Measurements from ENCODE around the gene TEX10. TPM values are rescaled to one million over a fixed set of nuclear protein-coding genes. Genes with fewer than 3 reads are reported as not detected.

The TEX10 gene
- total and polyA plus RNA-seq, 2 of the 4 experiments (the other 2 are of a cell fraction): 16.2 to 43.9 TPM

- H2AK5ac ChIP-seq (ENCODE audit: low read depth, low read length): no peak overlapping the region
- H3K9ac ChIP-seq (ENCODE audit: low read depth, low read length): no peak overlapping the region
- no peak for ATAC-seq (ENCODE audit: low read depth)
- H3K9me1 ChIP-seq (ENCODE audit: insufficient read depth, low read length): peaks cover 12% of the 10 kb centered on the region
- no peak overlapping the region for H3K4me3 ChIP-seq (ENCODE audit: insufficient read depth, low read depth, low read length)
- no peak overlapping the region for H3K14ac ChIP-seq (replicated peaks; ENCODE audit: low read depth, low read length)
- H2BK5ac ChIP-seq (ENCODE audit: low read depth, low read length, poor library complexity, severe bottlenecking): no peak overlapping the region
- H2BK15ac ChIP-seq (ENCODE audit: low read depth, low read length): no peak overlapping the region
- ChIA-PET POLR2A (ENCODE audit: unreplicated experiment) (no interaction called here), CTCF (interaction anchor here (1.0 kb wide), 1 partner anchor 72 kb away, joined by 3 read pairs; no protein-coding TSS in a partner anchor)
- in situ Hi-C loops (cut with MboI; ENCODE audit: low sequenced_read_pairs) (loop anchor here (5.0 kb wide), 1 partner anchor 78 kb away; no protein-coding TSS in a partner anchor), dilution Hi-C loops (cut with HindIII; ENCODE audit: low sequenced_read_pairs, unreplicated experiment) (no loop called here), intact Hi-C loops (cut with micrococcal nuclease) (no loop called here)
- H4K91ac ChIP-seq (ENCODE audit: insufficient read depth, low read depth, low read length): no peak overlapping the region
- no peak overlapping the region for H3K27ac ChIP-seq (ENCODE audit: insufficient read depth, low read length)
- no peak overlapping the region for H2BK20ac ChIP-seq (ENCODE audit: low read depth, low read length)
- peaks cover 8 to 42% of the 10 kb centered on the region in 2 experiments; a peak in 3 of 4 replicates for H3K79me1 ChIP-seq (ENCODE audit: low read depth in 1 of 2, low read length in 2 of 2)
- no peak overlapping the region for H2BK120ac ChIP-seq (ENCODE audit: low read depth, low read length)
- no peak overlapping the region for H2AFZ ChIP-seq (replicated peaks; ENCODE audit: low read length, poor library complexity)
- H3K18ac ChIP-seq (ENCODE audit: low read depth, low read length): no peak overlapping the region
- H4K8ac ChIP-seq (ENCODE audit: low read depth in 2 of 2, low read length in 2 of 2): no peak overlapping the region; a peak in 1 of 4 replicates
- WGBS, 2 experiments (ENCODE audit: extremely low coverage in 2 of 2, insufficient read length in 1 of 2): no CpG with 5 or more reads among the region's 2 CpGs
- no peak overlapping the region for H2AK9ac ChIP-seq (replicated peaks; ENCODE audit: low read depth, low read length, poor library complexity)
- no TSS peak for BruUV-seq (replicated peaks)
- no peaks in the 10 kb centered on the region for H3K27me3 ChIP-seq (ENCODE audit: control insufficient read depth, insufficient read depth, low read length)
- no peak for TF ChIP-seq POLR2A (IDR thresholded peaks at IDR 0.05; ENCODE audit: low read depth, low read length)
- no peak for TF ChIP-seq MXI1 (IDR thresholded peaks at IDR 0.05; ENCODE audit: borderline replicate concordance, low read depth, low read length)
- no peak for TF ChIP-seq CEBPB (IDR thresholded peaks at IDR 0.05; ENCODE audit: low read depth, low read length)
- H3K4me1 ChIP-seq (ENCODE audit: control insufficient read depth, insufficient read depth, low read length): no peaks in the 10 kb centered on the region; the same call in 1 of the 2 replicates
- no peaks in the 10 kb centered on the region for H3K36me3 ChIP-seq (ENCODE audit: control insufficient read depth, insufficient read depth, low read length)
- DNase-seq: no peak
- H3K9me3 ChIP-seq (ENCODE audit: control insufficient read depth, insufficient read depth, low read length): no peaks in the 10 kb centered on the region
- no peak overlapping the region for H3K23ac ChIP-seq (ENCODE audit: low read depth, low read length)
- H3K4ac ChIP-seq (ENCODE audit: low read depth, low read length): no peak overlapping the region
- H3K56ac ChIP-seq (ENCODE audit: extremely low read depth, insufficient read depth, low read length): no peak overlapping the region
- no peak overlapping the region for H3K4me2 ChIP-seq (ENCODE audit: low read depth, low read length)
- no peak overlapping the region for H4K5ac ChIP-seq (ENCODE audit: low read depth, low read length)
- H4K20me1 ChIP-seq (ENCODE audit: insufficient read depth, low read length): peaks cover 14% of the 10 kb centered on the region; the same call in 1 of the 2 replicates
These were observed 1.5 kb upstream of the TEX10 start for GRCh38 chr9:100354121-100354800.

All from IMR-90 (cell line).